Stimulated activated naive CD8-positive, alpha-beta T cell treated with anti-CD3 and anti-CD28 coated beads, Interleukin-15, Interleukin-2, amounts not matched to agents 100 ng/mL and 50 ng/mL, for 24 hours (primary cell): Measurements from ENCODE around the gene TRPC6.
"Not testable (repeated sequence)": the region's sequence is repeated elsewhere in the genome, so short reads cannot be mapped to it uniquely, and the experiment has no call there.

Experiments used
- H3K27ac Mint-ChIP-seq: one replicate; pipeline ENCODE4 v1.8.0; 2021; ENCODE audit warnings: mild to moderate bottlenecking, mixed read lengths
- H3K27me3 Mint-ChIP-seq: one replicate; pipeline ENCODE4 v1.8.0; 2021; ENCODE audit warnings: mixed read lengths
- H3K36me3 Mint-ChIP-seq: one replicate; pipeline ENCODE4 v1.8.0; 2021; ENCODE audit warnings: low read depth, mixed read lengths
- H3K4me1 Mint-ChIP-seq: one replicate; pipeline ENCODE4 v1.8.0; 2021; ENCODE audit warnings: low read depth, mixed read lengths
- H3K4me3 Mint-ChIP-seq: one replicate; pipeline ENCODE4 v1.8.0; 2021; ENCODE audit warnings: mild to moderate bottlenecking, mixed read lengths
- H3K9me3 Mint-ChIP-seq: one replicate; pipeline ENCODE4 v1.8.0; 2021; ENCODE audit warnings: mixed read lengths

Gene TRPC6

DNA sequence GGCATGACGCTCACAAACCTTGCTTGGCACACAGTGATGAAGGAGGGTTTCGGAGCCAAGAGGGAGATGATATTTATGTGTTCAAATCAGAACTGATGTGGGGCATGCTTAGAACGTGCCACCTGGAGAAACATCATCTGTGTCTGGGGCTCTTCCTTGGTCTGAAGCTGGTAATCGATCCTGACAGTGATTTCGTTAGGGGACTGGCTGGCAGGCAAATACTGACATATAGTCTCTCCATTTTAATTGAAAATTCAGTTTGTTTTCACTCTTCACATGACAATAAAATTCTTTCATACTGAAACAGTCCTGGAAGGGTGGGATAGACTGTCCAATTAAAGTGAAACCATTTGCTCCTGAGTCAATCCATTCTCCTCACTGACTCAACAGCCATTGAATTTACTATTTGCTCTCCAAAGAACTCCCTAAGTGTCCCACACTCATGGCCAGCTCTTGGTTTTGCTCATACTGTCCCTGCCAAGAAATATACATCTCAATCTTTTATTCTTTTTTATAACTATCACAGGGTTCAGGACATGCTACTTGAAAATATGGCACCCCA, 134.8 kb downstream of the TRPC6 start:
- no peaks in the 10 kb centered on the region for H3K9me3 Mint-ChIP-seq
- H3K4me1 Mint-ChIP-seq, result no peaks in the 10 kb centered on the region
- H3K36me3 Mint-ChIP-seq, result no peaks in the 10 kb centered on the region
- H3K27ac Mint-ChIP-seq, result no peak overlapping the region
- H3K27me3 Mint-ChIP-seq, result no peaks in the 10 kb centered on the region
- no peak overlapping the region for H3K4me3 Mint-ChIP-seq

DNA sequence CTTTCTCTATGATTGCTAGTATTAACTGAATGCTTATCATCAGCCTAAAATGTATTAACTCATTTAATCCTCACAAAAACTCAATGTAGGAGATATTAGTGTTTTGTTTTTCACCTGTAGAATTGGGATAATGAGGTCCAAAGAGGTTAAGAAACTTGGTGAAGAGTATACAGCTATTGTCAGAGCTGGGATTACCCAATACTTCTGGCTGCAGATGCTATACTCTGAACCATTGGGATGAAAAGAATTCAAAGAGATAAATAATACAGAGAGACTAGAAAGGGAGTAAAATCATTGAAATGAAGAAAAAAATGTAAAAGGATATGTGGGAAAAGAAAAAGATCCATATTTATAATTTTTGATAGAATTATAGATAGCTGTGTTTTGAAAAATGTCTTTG, 137.1 kb downstream of the TRPC6 start:
- H3K36me3 Mint-ChIP-seq, result no peaks in the 10 kb centered on the region
- no peaks in the 10 kb centered on the region for H3K4me1 Mint-ChIP-seq
- H3K27ac Mint-ChIP-seq, result no peak overlapping the region
- no peaks in the 10 kb centered on the region for H3K27me3 Mint-ChIP-seq
- H3K4me3 Mint-ChIP-seq, result no peak overlapping the region
- H3K9me3 Mint-ChIP-seq, result no peaks in the 10 kb centered on the region

DNA sequence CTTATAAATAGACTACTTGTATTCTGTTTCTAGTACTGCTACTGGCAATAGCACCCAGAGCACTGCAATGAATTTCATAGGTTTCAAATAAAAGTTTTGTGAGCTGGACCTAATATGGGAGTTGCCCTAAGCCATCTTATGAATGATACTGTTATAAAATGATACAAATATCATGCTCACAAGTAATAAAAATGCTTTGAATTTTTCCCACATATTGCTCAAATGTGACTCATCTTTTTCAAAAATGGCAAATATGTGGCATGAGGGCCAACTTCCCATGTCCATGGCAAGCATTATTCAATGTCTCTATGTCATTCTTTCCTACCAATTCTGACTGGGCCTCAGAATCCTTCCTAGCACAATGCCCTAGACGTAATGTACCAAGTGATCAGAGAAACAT, 137.6 kb downstream of the TRPC6 start:
- H3K27me3 Mint-ChIP-seq, result no peaks in the 10 kb centered on the region

DNA sequence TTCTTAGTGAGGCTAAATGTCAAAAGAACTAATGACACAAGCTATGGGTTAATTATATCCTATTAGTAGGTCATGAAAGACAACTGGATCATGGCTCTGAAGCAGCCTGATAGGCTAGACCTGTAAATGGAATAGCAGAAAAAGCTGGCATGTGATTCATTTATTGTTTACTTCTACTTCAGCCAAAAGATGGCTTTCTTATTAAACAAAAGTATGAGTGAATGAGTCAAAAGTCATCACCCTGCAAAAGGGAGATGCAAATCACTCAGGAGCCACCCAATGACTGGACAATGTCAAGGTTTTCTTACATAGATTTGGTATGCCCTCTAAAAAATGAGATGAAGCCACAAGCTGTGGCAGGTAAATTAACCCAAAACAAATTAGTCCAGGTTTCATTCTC, 138.0 kb downstream of the TRPC6 start:
- Mint-ChIP-seq H3K27ac (no peak overlapping the region), H3K4me1 (no peaks in the 10 kb centered on the region), H3K36me3 (no peaks in the 10 kb centered on the region), H3K4me3 (no peak overlapping the region), H3K27me3 (no peaks in the 10 kb centered on the region), H3K9me3 (no peaks in the 10 kb centered on the region)

More for the DNA sequence above, 137.6 kb downstream of the TRPC6 start:
- Mint-ChIP-seq H3K4me1 (no peaks in the 10 kb centered on the region), H3K9me3 (no peaks in the 10 kb centered on the region), H3K4me3 (no peak overlapping the region), H3K27ac (no peak overlapping the region), H3K36me3 (no peaks in the 10 kb centered on the region)

DNA sequence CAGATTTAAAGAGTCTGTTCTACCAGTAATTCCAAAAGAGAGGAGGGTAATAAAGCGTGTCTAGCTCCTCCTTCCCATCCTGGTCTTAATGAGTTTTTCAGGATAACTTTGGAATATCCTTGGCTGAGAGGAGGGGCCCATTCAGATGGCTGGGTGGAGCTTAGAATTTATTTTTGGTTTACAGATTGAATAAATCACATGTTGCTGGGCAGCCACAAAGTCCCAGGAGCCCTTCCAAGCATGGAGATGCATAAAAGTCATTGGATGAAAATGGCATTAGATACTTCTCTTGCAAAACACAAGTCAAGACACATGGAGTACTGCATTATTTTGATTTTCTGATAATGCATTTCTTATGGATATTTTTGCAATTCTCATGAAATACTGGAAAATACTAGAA, 139.0 kb downstream of the TRPC6 start:
- no peaks in the 10 kb centered on the region for H3K9me3 Mint-ChIP-seq
- H3K27ac Mint-ChIP-seq, result no peak overlapping the region
- H3K4me3 Mint-ChIP-seq, result no peak overlapping the region
- no peaks in the 10 kb centered on the region for H3K27me3 Mint-ChIP-seq
- no peaks in the 10 kb centered on the region for H3K4me1 Mint-ChIP-seq
- H3K36me3 Mint-ChIP-seq, result no peaks in the 10 kb centered on the region

DNA sequence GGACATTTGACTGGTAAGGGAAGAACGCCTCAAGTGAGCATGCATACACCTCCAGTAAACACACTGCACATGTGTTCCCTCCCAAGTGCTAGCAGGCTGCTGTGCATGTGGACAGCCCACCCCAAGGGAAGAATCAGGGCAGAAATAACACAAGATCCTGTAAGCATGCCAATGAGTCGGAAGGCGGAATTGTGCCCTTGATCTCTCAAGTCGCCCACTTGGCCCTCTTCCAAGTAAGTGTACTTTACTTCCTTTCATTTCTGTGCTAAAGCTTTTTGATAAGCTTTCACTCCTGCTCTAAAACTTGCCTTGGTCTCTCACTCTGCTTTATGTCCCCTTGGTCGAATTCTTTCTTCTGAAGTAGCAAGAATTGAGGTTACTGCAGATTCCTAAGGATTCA, 139.6 kb downstream of the TRPC6 start:
- Mint-ChIP-seq H3K4me1 (no peaks in the 10 kb centered on the region), H3K4me3 (no peak overlapping the region), H3K27me3 (no peaks in the 10 kb centered on the region), H3K36me3 (no peaks in the 10 kb centered on the region), H3K27ac (no peak overlapping the region), H3K9me3 (no peaks in the 10 kb centered on the region)

DNA sequence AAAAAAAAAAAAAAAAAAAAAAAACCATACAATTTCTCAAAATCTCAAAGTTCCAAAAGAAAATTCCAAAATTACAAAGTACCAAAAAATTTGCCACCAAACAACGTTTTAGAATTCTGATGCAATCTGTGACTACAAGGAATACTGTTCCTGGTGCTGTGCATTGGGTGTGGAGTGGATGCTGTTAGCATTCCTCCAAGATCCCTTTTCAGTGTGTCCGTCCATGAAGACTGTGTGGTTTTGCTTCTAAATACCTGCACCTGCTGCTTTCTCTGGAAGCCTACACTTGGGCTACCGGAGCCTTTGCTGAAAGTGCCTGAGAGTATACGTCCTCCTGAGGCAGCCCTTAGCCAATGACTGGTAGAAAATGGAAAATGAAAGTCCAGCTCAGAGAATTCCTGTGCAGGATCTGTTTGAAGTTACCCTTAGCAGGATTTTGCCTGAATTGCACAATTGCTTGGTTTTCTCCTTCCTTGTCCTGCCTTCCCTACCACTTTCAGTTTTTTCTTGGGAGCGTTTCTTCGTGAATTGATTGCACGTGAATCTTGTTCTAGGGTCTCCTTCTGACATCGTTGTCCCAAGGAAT, 140.8 kb downstream of the TRPC6 start:
- no peaks in the 10 kb centered on the region for H3K9me3 Mint-ChIP-seq
- H3K4me3 Mint-ChIP-seq, result no peak overlapping the region
- no peaks in the 10 kb centered on the region for H3K36me3 Mint-ChIP-seq
- no peaks in the 10 kb centered on the region for H3K4me1 Mint-ChIP-seq
- no peak overlapping the region for H3K27ac Mint-ChIP-seq
- H3K27me3 Mint-ChIP-seq, result no peaks in the 10 kb centered on the region

DNA sequence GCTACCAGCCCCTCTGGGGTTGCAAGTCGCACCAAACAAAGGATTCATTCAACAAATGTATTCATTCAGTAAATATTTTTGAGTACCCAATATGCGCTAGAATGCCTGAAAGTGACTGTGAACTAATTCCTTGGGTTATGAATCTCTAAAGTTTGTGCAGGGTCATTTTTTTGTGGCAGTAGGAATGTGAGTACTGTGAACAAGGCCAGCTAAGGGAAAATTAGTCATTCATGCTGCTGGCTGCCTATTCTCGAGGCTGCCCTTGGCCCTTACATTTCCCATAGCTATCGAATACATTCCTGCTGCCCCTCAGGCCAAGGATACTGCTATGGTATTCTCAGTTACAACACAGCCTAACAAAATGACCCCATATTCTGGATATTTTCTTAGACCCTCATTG, 141.6 kb downstream of the TRPC6 start:
- Mint-ChIP-seq H3K4me1 (no peaks in the 10 kb centered on the region), H3K9me3 (no peaks in the 10 kb centered on the region), H3K4me3 (no peak overlapping the region), H3K27me3 (no peaks in the 10 kb centered on the region), H3K27ac (no peak overlapping the region), H3K36me3 (no peaks in the 10 kb centered on the region)

DNA sequence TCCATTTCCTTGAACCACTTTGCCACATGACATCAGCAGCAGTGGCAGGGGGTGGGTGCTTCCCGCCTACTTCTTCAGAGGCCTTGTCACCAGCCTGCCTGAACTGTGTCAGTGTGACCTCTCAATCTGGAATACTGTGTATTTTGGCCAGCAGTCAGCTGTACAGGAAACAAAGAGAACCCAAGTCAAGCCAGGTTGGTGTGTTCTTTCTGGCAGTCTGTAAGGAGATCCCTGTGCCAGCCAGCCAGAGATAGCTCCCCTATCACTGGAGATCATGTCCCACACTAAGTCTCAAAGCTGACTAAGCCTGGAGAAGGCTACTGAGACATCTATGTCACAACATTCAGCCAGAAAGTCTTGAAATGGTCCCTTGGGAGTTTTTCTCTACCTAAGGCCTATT, 142.1 kb downstream of the TRPC6 start:
- no peaks in the 10 kb centered on the region for H3K9me3 Mint-ChIP-seq
- H3K4me3 Mint-ChIP-seq, result no peak overlapping the region
- no peaks in the 10 kb centered on the region for H3K27me3 Mint-ChIP-seq
- no peak overlapping the region for H3K27ac Mint-ChIP-seq
- no peaks in the 10 kb centered on the region for H3K4me1 Mint-ChIP-seq
- no peaks in the 10 kb centered on the region for H3K36me3 Mint-ChIP-seq

DNA sequence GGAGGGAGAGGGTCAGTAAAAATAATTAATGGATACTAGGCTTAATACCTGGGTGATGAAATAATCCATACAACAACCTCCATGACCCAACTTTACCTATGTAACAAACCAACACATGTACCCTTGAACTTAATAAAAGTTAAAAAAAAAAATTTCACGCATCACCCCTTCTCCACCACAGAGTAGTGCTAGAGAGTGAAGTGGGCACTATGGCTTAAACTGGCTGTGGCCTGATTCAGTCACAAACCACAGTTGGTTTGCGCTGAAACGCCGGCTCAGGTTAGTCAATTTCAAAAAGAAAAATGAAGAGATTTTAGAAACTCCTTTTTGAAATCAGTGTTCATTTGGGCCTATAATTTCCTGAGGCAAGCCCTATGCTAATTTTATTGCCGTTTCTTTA, 144.3 kb downstream of the TRPC6 start:
- H3K4me3 Mint-ChIP-seq, result no peak overlapping the region
- H3K27me3 Mint-ChIP-seq, result no peaks in the 10 kb centered on the region
- H3K27ac Mint-ChIP-seq, result no peak overlapping the region
- H3K36me3 Mint-ChIP-seq, result no peaks in the 10 kb centered on the region
- peaks cover 3% of the 10 kb centered on the region for H3K9me3 Mint-ChIP-seq
- no peaks in the 10 kb centered on the region for H3K4me1 Mint-ChIP-seq

DNA sequence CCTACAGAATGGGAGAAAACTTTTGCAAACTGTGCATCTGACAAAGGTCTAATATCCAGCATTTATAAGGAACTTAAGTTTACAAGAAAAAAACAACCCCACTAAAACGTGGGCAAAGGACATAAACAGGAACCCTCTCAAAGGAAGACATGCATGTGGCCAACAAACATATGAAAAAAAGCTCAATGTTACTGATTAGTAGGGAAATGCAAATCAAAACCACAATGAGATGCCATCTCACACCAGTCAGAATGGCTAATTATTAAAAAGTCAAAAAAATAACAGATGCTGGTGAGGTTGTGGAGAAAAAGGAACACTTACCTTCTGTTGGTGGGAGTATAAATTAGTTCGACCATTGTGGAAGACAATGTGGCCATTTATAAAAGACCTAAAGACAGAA, 145.1 kb downstream of the TRPC6 start:
- not testable (repeated sequence) for H3K27me3 Mint-ChIP-seq, H3K27ac Mint-ChIP-seq

DNA sequence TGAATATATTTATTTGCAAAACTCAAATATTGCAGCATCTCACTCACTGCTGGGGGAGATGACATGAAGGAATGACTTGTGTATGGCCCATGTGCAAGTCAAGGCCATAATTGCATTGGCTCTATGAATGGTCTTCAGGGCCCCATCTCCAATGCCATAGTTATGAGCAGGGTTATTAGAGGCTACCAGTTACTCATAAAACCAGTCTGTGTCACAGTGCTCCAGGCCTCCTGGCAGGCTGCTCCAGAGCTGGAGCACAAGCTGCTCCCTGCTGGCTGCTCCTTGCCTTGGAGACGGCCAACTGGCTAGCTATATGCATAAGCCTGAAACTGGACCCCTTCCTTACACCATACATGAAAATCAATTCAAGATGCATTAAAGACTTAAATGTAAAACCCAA, 145.7 kb downstream of the TRPC6 start:
- H3K36me3 Mint-ChIP-seq, result no peaks in the 10 kb centered on the region
- peaks cover 3% of the 10 kb centered on the region for H3K9me3 Mint-ChIP-seq
- H3K27ac Mint-ChIP-seq, result no peak overlapping the region
- H3K4me3 Mint-ChIP-seq, result no peak overlapping the region
- H3K4me1 Mint-ChIP-seq, result no peaks in the 10 kb centered on the region
- no peaks in the 10 kb centered on the region for H3K27me3 Mint-ChIP-seq

More for the DNA sequence above, 145.1 kb downstream of the TRPC6 start:
- H3K36me3 Mint-ChIP-seq, H3K9me3 Mint-ChIP-seq, H3K4me1 Mint-ChIP-seq, H3K4me3 Mint-ChIP-seq: not testable (repeated sequence)

DNA sequence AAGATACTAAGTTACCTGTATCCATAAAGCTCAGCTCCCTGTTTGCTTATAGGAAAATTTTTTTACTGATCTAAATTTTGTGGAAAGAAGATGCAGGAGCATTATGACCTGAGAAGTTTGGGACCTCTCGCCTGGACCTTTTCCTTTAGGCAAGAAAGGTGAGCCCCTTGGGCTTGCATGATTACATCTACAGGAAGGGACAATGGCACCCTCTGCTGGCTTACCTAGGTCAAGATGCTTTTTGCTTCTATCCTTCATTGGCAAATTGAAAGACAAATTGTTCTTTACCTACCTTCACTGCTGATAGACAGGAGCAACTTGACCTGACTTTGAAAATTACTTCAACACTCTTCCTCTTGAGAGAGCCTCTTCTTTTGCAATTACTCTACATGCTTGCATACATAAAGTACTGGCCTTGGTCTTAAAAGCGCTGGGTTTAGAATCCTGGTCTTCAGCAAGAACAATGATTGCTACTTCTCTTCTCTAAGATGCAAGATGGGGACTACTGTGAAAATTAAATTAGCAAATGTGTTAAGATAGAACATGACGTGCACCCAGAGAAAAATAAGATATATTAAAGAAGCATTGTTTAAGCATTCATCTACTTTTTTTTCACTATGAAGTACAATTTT, 147.2 kb downstream of the TRPC6 start:
- Mint-ChIP-seq H3K27ac (no peak overlapping the region), H3K4me3 (no peak overlapping the region), H3K36me3 (no peaks in the 10 kb centered on the region), H3K9me3 (peaks cover 3% of the 10 kb centered on the region), H3K4me1 (no peaks in the 10 kb centered on the region), H3K27me3 (no peaks in the 10 kb centered on the region)

DNA sequence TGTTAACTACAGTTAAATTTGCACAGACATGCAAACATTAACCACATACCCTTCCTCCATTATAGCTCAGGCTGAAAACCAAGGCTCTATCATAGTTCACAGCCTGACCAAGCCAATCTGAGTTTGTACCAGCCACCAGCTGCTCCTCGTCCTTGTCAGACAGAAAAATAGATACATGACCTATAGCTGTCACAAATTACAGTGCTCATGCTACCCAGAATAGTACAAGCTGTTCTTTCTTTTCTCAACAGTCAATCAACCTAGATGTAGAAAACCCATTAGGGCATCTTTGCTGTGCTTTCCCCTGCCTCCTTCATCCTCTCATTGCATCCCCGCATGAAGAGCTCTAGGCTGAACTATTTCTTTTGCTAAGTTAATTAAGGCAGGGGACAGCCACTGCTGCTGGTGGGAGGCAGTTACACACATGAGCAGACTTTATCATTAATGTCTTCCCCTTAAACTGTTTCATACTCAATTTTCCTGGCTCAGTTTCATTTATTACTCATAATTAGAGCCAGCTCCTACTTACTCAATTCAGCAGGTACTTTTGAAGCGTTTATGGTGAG, 148.3 kb downstream of the TRPC6 start:
- no peaks in the 10 kb centered on the region for H3K36me3 Mint-ChIP-seq
- peaks cover 3% of the 10 kb centered on the region for H3K9me3 Mint-ChIP-seq
- H3K27me3 Mint-ChIP-seq, result no peaks in the 10 kb centered on the region
- H3K4me1 Mint-ChIP-seq, result no peaks in the 10 kb centered on the region
- no peak overlapping the region for H3K4me3 Mint-ChIP-seq
- H3K27ac Mint-ChIP-seq, result no peak overlapping the region

DNA sequence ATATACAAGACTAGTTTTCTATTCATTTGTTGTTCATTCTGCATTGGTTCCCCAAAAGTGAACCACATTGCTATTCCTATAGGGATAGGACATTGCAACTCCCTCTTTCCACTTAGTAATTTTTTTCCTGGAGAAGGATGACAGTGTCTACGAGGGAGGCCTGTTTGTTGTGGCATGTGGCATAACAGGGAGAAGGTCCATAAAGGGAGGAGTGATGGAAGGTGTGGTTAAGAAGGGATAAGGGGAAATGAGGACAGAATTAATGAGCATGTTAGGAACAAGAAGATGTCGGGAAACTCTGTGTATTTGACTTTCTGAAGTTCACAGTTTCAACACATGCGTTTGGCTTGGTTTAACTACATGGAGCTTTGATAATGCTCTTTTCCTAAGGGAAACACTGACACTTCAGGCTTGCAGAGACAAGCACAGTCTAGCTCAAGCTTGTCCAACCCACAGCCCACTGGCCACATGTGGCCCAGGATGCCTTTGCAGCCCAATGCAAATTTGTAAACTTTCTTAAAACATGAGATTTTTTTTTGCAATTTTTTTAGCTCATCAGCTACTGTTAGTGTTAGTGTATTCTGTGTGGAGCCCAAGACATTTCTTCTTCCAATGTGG, 149.7 kb downstream of the TRPC6 start:
- no peak overlapping the region for H3K27ac Mint-ChIP-seq
- no peaks in the 10 kb centered on the region for H3K4me1 Mint-ChIP-seq
- H3K4me3 Mint-ChIP-seq, result no peak overlapping the region
- H3K36me3 Mint-ChIP-seq, result no peaks in the 10 kb centered on the region
- H3K9me3 Mint-ChIP-seq, result peaks cover 13% of the 10 kb centered on the region
- H3K27me3 Mint-ChIP-seq, result no peaks in the 10 kb centered on the region
